ENCODE results near the gene CHGA.
A peak's percentile ranks its signal among the peaks of the same experiment; 100 is the strongest.

The CHGA gene

DNA sequence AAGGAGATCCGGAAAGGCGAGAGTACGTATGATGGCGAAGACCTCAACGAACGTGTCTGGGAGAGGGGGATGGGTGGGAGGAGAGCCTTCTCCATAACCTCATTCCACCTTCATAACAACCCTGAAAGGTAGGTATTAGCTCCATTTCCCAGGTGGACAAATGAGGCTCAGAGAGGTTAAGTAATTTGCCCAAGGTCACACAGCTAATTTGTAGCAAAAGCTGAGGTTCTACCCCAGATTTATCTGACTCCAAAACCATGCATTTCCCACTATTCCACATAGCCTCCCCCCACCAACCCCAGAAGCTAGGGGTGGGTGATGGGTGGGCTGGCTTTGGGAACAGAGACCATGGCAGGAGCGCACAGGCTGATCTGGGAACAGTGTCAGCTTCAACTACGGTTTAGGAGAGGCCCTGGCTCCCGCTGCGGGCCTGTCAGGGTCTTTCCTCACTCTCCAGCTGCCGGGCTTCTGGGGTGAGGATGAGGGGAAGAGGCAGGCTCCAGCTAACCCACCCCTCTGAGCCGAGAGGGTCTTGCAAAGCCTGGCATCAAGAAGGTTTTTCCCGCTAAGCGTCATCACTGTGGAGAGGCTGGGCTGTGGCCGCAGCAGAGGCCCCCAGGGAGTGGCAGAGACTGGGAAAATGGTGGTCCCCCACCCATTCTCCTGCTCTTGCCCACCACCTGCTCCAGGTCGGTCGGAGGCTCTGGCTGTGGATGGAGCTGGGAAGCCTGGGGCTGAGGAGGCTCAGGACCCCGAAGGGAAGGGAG lies 8.9 kb downstream of the CHGA start:
- DNase-seq = no peak

DNA sequence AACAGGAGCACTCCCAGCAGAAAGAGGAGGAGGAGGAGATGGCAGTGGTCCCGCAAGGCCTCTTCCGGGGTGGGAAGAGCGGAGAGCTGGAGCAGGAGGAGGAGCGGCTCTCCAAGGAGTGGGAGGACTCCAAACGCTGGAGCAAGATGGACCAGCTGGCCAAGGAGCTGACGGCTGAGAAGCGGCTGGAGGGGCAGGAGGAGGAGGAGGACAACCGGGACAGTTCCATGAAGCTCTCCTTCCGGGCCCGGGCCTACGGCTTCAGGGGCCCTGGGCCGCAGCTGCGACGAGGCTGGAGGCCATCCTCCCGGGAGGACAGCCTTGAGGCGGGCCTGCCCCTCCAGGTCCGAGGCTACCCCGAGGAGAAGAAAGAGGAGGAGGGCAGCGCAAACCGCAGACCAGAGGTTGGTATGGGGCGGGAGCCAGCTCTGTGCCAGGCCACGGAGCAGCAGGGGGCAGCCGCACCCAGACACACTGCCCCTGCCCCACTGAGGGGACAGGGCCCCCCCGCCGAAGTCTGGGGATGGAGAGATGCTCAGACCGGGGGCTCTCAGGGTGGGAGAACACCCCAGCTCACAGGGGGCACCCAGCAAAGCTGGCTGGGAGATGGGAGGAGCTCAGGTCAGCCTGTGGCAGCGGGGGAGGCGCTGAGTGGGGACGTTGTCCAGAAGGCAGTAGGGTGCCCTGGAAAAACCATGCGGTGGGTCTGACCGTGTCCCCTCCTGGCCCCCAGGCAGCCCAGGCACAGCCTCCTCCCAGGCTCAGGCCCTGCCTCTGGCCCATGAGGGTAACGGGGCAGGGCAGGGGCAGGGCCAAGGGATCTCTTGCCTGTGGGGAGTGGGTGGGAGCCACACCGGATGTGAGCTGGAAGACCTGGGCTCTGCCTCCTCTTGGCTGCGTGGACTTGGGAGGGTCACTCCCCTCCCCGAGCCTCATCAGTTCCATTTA lies 9.8 kb downstream of the CHGA start:
- no peak for DNase-seq

DNA sequence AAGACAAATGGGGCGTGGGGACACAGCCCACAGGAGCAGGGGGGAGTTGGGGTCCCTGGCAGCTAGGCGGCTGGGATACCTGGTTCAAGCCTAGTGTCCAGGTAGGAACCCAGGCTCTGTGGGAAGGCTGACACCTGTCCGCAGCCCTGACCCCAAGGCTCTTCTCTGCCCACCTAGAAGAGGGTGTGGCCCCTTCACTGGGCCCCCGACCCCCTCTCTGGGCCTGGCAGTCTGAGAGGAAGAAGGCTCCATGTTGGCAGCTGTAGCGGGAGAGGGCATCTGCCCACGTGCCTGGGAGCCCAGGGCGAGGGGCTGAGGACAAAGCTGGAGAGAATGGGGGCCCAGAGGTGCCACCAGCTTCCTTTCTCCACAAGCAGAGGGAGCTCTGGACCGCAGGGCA lies 10.5 kb downstream of the CHGA start:
- DNase-seq = no peak

DNA sequence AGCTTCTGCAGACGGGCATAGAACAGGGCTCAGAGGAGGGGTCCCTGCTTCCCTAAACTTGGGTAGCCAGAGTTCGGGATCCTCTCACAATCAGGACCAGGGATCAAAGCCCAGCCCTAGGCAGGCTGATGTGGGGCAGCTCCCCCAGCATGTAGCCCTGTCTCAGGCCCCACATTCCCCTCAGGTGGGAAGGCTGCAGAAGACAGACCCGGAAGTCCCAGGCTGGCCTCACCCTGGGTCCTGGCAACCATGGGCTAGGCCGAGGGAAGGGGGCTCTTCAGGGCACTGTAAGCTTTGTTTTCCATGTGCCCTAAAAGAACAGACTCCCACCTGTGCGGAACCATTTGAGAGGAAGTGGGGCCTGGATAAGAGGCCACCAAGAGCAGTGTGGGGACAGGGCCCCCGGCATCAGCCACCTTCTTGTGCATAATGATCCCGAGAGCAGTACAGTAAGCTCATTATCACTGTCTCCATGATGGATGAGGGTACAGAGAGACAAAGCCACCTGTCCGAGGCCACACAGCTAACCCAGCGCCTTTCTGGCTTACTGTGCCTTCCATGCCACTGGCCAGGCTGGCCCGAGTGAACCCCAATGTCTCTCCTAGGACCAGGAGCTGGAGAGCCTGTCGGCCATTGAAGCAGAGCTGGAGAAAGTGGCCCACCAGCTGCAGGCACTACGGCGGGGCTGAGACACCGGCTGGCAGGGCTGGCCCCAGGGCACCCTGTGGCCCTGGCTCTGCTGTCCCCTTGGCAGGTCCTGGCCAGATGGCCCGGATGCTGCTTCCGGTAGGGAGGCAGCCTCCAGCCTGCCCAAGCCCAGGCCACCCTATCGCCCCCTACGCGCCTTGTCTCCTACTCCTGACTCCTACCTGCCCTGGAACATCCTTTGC lies 11.5 kb downstream of the CHGA start:
- no peak for DNase-seq

DNA sequence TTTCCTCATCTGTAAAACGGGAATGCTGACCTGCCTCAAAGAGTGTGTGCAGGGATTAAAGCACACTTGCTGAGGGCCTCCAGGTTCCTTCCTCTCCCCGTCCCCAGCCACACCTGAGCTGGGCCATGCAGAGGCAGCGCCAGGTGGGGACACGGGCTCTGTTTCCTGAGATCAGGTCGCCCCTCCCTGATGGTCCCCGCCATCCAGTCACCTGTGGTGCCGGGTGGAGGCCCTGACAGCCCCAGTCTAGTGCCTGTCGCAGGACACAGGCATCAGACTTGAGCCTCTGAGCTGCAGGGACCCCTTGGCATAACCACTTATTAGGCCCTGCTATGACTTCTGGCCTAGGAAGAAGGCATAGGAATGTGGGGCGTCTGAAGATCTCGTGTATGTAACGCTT lies 12.5 kb downstream of the CHGA start:
- DNase-seq = no peak

- DNase-seq = no peak
Observed at GRCh38 chr14:92936085-92936484, 13.1 kb downstream of the CHGA start.

GRCh38 chr14:92937051-92937937 lies 14.3 kb downstream of the CHGA start:
- peak in 1 of 2 experiments; percentile 12 for DNase-seq

DNA sequence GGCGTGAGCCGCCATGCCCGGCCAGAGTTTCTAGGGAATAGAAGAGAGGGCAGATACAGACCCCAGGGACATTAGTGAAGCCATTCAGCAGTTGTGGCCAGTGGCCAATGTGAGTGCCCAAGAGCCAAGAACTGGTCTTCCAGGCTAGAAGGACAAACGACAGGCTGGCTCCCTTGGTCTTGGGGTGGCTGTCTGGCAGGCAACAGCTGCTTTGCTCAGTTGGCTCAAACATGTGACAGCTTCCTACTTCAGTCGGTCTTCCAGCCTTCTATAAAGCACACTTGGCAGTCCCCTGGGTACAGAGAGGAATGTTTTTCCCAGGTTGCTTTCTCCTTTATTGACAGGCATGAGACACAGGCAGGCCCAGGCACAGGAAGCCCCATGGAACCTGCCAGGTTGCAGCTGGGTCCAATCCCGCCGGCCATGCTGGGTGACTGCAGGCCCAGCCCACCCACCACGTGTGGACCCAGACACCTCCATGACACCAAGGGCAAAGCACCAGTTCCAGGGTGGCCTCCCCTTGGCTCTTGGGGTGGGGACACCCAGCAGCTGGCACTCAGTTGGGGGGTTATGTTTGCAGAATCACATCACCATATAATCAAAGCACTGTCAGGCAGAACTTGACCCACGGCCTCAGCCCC lies 15.4 kb downstream of the CHGA start:
- DNase-seq = no peak

DNA sequence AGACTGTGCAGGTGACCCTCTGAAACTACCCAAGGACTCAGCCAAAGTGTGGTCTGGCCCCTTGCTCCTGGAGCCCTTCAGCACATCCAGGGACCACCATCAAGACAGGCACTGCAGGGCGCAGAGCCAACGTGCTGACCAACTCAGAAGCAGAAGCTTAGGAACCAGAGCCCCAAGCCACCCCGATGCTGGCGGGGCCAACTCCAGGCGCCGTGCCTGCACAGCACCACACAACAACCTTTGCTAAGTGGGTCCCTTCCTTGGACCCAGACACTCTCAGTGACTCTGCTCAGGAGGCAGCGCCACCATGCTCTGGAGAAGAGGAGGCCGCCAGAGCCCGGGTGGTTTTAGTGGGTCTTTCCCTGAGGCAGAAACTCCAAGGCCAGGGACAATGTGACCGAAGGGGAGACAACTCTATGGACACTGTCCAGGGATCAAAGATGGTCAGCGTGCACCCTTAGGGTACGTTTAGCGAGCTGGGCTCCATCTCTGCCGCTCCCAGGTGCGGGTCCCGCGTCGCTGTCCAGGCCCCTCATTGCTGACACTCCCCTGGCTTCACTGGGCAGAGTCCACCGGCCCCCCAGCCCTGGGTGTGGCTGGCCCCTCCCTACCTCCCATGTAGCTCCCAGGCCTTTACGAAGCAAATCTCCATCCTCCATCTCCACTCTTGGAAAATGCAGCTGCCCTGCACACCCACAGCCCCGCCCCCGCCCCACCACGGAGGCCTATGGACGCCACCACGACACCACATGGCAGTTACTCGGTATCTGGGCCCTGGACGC lies 16.1 kb downstream of the CHGA start:
- no peak for DNase-seq

DNA sequence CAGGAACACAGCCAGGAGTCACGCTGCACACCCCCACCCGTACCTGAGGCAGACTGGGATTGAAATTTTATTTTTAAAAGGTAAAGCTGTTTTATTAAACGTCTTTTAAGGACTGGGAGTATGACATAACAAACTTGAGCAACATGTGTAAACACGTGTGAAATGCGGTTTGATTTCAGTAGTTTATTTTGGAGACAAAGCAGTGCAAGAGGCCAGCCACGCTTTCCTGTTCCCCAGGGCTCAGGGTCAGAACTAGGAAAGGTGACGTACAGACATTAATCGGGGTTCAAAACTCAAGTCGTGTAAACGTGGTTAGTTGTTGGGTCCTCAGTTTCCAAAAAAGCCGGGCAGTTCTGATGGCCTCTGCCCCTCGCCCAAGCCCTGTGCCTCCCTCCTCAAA lies 16.7 kb downstream of the CHGA start:
- DNase-seq = no peak

- DNase-seq = no peak
Observed at GRCh38 chr14:92940543-92940942, 17.6 kb downstream of the CHGA start.

- DNase-seq = no peak
Observed at GRCh38 chr14:92941531-92941930, 18.6 kb downstream of the CHGA start.

- DNase-seq = no peak
Observed at GRCh38 chr14:92942136-92942535, 19.2 kb downstream of the CHGA start.

- no peak for DNase-seq
Observed at GRCh38 chr14:92942576-92942975, 19.6 kb downstream of the CHGA start.

GRCh38 chr14:92942976-92943710 lies 20.2 kb downstream of the CHGA start:
- no peak for DNase-seq

GRCh38 chr14:92943855-92944570 lies 21.1 kb downstream of the CHGA start:
- DNase-seq = no peak

GRCh38 chr14:92944976-92945375 lies 22.0 kb downstream of the CHGA start:
- no peak for DNase-seq

- DNase-seq = no peak
Observed at GRCh38 chr14:92945544-92945943, 22.6 kb downstream of the CHGA start.
